ENCODE results near the gene RBMS1.

The RBMS1 gene

DNA sequence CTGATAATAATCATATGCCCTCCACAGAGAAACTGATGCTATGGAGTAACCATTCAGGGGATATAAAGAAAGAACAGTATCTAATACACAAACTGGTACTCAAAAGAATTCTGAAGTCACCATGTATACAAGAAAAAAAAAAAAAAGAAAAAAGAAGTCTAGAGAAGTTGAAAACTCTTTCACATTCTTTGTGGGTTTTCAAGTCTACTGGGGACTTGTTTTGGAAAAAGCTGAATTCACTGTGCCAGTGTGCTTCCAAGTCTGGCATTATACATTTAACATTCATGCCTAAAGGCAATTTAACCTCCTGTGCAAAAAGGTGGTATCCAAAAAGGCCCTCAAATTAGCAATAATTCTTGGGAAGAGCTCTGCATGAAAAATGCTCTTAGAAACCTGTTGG, 198.7 kb downstream of the RBMS1 start:
- Histone ChIP-seq H3K4me3 (ENCODE audit: low read length, poor library complexity, severe bottlenecking) (no peak overlapping the region), H2AFZ (ENCODE audit: low read length) (no peak overlapping the region), H3K4me2 (ENCODE audit: low read depth, low read length, poor library complexity, severe bottlenecking) (no peak overlapping the region), H3K79me2 (ENCODE audit: insufficient read depth, low read length) (no peaks in the 10 kb centered on the region), H3K9ac (ENCODE audit: low read depth, low read length, poor library complexity, severe bottlenecking) (no peak overlapping the region), H3F3A (ENCODE audit: low read depth) (no peaks in the 10 kb centered on the region), H3K36me3 (ENCODE audit: insufficient read depth, low read length) (peaks cover 57% of the 10 kb centered on the region), H3K9me2 (replicated peaks; ENCODE audit: low read depth, low read length) (no peaks in the 10 kb centered on the region), H3K27me3 (ENCODE audit: insufficient read depth, low read length, poor library complexity, severe bottlenecking) (no peaks in the 10 kb centered on the region), H3K4me1 (ENCODE audit: insufficient read depth, low read length, poor library complexity, severe bottlenecking) (peaks cover 42% of the 10 kb centered on the region), H4K20me1 (ENCODE audit: insufficient read depth, low read length, poor library complexity, severe bottlenecking) (peaks cover 3% of the 10 kb centered on the region), H3K9me3 (ENCODE audit: insufficient read depth, low read depth, low read length) (no peaks in the 10 kb centered on the region)
- no peak for TF ChIP-seq EZH2phosphoT487 (IDR thresholded peaks at IDR 0.05; ENCODE audit: borderline replicate concordance)
- TF ChIP-seq, protein P1, sequence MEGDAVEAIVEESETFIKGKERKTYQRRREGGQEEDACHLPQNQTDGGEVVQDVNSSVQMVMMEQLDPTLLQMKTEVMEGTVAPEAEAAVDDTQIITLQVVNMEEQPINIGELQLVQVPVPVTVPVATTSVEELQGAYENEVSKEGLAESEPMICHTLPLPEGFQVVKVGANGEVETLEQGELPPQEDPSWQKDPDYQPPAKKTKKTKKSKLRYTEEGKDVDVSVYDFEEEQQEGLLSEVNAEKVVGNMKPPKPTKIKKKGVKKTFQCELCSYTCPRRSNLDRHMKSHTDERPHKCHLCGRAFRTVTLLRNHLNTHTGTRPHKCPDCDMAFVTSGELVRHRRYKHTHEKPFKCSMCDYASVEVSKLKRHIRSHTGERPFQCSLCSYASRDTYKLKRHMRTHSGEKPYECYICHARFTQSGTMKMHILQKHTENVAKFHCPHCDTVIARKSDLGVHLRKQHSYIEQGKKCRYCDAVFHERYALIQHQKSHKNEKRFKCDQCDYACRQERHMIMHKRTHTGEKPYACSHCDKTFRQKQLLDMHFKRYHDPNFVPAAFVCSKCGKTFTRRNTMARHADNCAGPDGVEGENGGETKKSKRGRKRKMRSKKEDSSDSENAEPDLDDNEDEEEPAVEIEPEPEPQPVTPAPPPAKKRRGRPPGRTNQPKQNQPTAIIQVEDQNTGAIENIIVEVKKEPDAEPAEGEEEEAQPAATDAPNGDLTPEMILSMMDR (conservative IDR thresholded peaks at IDR 0.05; ENCODE audit: low read length): no peak

GRCh38 chr2:160294339-160294803, 199.2 kb downstream of the RBMS1 start:
- H3K9me2 ChIP-seq (replicated peaks; ENCODE audit: low read depth, low read length): no peaks in the 10 kb centered on the region
- peaks cover 54% of the 10 kb centered on the region for H3K36me3 ChIP-seq (ENCODE audit: insufficient read depth, low read length)
- no peak overlapping the region for H2AFZ ChIP-seq (ENCODE audit: low read length)
- TF ChIP-seq, protein P1 (conservative IDR thresholded peaks at IDR 0.05; ENCODE audit: low read length): no peak
- no peak for TF ChIP-seq EZH2phosphoT487 (IDR thresholded peaks at IDR 0.05; ENCODE audit: borderline replicate concordance)
- no peak overlapping the region for H3K4me2 ChIP-seq (ENCODE audit: low read depth, low read length, poor library complexity, severe bottlenecking)
- peaks cover 3% of the 10 kb centered on the region for H4K20me1 ChIP-seq (ENCODE audit: insufficient read depth, low read length, poor library complexity, severe bottlenecking)
- H3K9ac ChIP-seq (ENCODE audit: low read depth, low read length, poor library complexity, severe bottlenecking): no peak overlapping the region
- no peaks in the 10 kb centered on the region for H3K79me2 ChIP-seq (ENCODE audit: insufficient read depth, low read length)
- peaks cover 42% of the 10 kb centered on the region for H3K4me1 ChIP-seq (ENCODE audit: insufficient read depth, low read length, poor library complexity, severe bottlenecking)
- H3K9me3 ChIP-seq (ENCODE audit: insufficient read depth, low read depth, low read length): no peaks in the 10 kb centered on the region
- no peaks in the 10 kb centered on the region for H3F3A ChIP-seq (ENCODE audit: low read depth)
- no peak overlapping the region for H3K4me3 ChIP-seq (ENCODE audit: low read length, poor library complexity, severe bottlenecking)
- H3K27me3 ChIP-seq (ENCODE audit: insufficient read depth, low read length, poor library complexity, severe bottlenecking): no peaks in the 10 kb centered on the region

GRCh38 chr2:160293391-160294091, 200.1 kb downstream of the RBMS1 start:
- Histone ChIP-seq H3F3A (ENCODE audit: low read depth) (no peaks in the 10 kb centered on the region), H3K27me3 (ENCODE audit: insufficient read depth, low read length, poor library complexity, severe bottlenecking) (no peaks in the 10 kb centered on the region), H3K4me1 (ENCODE audit: insufficient read depth, low read length, poor library complexity, severe bottlenecking) (peaks cover 42% of the 10 kb centered on the region), H2AFZ (ENCODE audit: low read length) (no peak overlapping the region), H4K20me1 (ENCODE audit: insufficient read depth, low read length, poor library complexity, severe bottlenecking) (peaks cover 3% of the 10 kb centered on the region), H3K79me2 (ENCODE audit: insufficient read depth, low read length) (no peaks in the 10 kb centered on the region), H3K4me2 (ENCODE audit: low read depth, low read length, poor library complexity, severe bottlenecking) (no peak overlapping the region), H3K9ac (ENCODE audit: low read depth, low read length, poor library complexity, severe bottlenecking) (no peak overlapping the region), H3K36me3 (ENCODE audit: insufficient read depth, low read length) (peaks cover 45% of the 10 kb centered on the region), H3K9me3 (ENCODE audit: insufficient read depth, low read depth, low read length) (no peaks in the 10 kb centered on the region), H3K4me3 (ENCODE audit: low read length, poor library complexity, severe bottlenecking) (no peak overlapping the region), H3K9me2 (replicated peaks; ENCODE audit: low read depth, low read length) (no peaks in the 10 kb centered on the region)
- no peak for TF ChIP-seq EZH2phosphoT487 (IDR thresholded peaks at IDR 0.05; ENCODE audit: borderline replicate concordance)
- TF ChIP-seq, protein P1 (conservative IDR thresholded peaks at IDR 0.05; ENCODE audit: low read length): no peak
